Measurements from ENCODE around the gene PDE4B. TPM values are rescaled to one million over a fixed set of nuclear protein-coding genes. Genes with fewer than 3 reads are reported as not detected.

Gene PDE4B
- total and polyA plus RNA-seq, 11 donors, result 1.4 to 71.9 (median 16.2) TPM

GRCh38 chr1:66341446-66342089, 548.9 kb downstream of the PDE4B start:
- 69 to 86% (median 73%) methylated on average over 1 of the region's 1 CpG for WGBS, 4 donors
- Histone ChIP-seq H3K9me3 (no peaks in the 10 kb centered on the region), H3K27ac (peak overlapping the region in 1 of 12 donors; percentile 54), H3K4me1 (peaks cover 6 to 91% (median 19%) of the 10 kb centered on the region in 12 donors), H3K36me3 (no peaks in the 10 kb centered on the region), H3K4me3 (no peak overlapping the region), H3K27me3 (no peaks in the 10 kb centered on the region)
- intact Hi-C loops (cut with DNase I), result no loop called here
- DNase-seq (no peak), ATAC-seq (no peak)
- TF ChIP-seq POLR2A (IDR thresholded peaks at IDR 0.05), result no peak
- TF ChIP-seq, protein P1, sequence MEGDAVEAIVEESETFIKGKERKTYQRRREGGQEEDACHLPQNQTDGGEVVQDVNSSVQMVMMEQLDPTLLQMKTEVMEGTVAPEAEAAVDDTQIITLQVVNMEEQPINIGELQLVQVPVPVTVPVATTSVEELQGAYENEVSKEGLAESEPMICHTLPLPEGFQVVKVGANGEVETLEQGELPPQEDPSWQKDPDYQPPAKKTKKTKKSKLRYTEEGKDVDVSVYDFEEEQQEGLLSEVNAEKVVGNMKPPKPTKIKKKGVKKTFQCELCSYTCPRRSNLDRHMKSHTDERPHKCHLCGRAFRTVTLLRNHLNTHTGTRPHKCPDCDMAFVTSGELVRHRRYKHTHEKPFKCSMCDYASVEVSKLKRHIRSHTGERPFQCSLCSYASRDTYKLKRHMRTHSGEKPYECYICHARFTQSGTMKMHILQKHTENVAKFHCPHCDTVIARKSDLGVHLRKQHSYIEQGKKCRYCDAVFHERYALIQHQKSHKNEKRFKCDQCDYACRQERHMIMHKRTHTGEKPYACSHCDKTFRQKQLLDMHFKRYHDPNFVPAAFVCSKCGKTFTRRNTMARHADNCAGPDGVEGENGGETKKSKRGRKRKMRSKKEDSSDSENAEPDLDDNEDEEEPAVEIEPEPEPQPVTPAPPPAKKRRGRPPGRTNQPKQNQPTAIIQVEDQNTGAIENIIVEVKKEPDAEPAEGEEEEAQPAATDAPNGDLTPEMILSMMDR (IDR thresholded peaks at IDR 0.05), result no peak

DNA sequence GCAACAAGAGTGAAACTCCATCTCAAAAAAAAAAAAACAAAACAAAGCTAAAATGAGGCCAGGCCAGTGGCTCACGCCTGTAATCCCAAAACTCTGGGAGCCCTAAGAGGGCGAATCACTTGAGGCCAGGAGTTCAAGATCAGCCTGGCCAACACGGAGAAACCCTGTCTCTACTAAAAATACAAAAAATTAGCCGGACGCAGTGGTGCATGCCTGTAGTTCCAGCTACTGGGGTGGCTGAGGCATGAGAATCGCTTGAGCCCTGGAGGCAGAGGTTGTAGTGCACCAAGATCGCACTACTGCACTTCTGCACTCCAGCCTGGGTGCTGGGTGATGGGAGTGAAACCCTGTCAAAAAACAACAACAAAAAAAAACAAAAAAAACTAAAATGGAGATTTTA, 550.0 kb downstream of the PDE4B start:
- Histone ChIP-seq H3K36me3 (no peaks in the 10 kb centered on the region), H3K27me3 (no peaks in the 10 kb centered on the region), H3K4me3 (no peak overlapping the region), H3K4me1 (peaks cover 3 to 91% (median 14%) of the 10 kb centered on the region in 12 donors), H3K27ac (no peak overlapping the region), H3K9me3 (no peaks in the 10 kb centered on the region)
- DNase-seq (no peak), ATAC-seq (no peak)
- 88 to 91% (median 89%) methylated on average over 7 of the region's 7 CpGs for WGBS, 4 donors
- intact Hi-C loops (cut with DNase I), result no loop called here
- TF ChIP-seq POLR2A (IDR thresholded peaks at IDR 0.05), result no peak
- TF ChIP-seq, protein P1 (IDR thresholded peaks at IDR 0.05), result no peak

- Histone ChIP-seq H3K27me3 (no peaks in the 10 kb centered on the region), H3K9me3 (no peaks in the 10 kb centered on the region), H3K27ac (peak overlapping the region in 1 of 12 donors; percentile 10), H3K4me3 (no peak overlapping the region), H3K4me1 (peaks cover 0 to 93% (median 16%) of the 10 kb centered on the region in 12 donors), H3K36me3 (no peaks in the 10 kb centered on the region)
- no peak for TF ChIP-seq POLR2A (IDR thresholded peaks at IDR 0.05)
- TF ChIP-seq, protein P1 (IDR thresholded peaks at IDR 0.05), result no peak
- ATAC-seq (no peak), DNase-seq (no peak)
- intact Hi-C loops (cut with DNase I), result no loop called here
- WGBS, 4 donors, result 84 to 95% (median 91%) methylated on average over 1 of the region's 1 CpG
Measured at GRCh38 chr1:66343569-66344325, 551.1 kb downstream of the PDE4B start.

- WGBS, 4 donors, result 97 to 99% (median 98%) methylated on average over 2 of the region's 2 CpGs
- H3K9me3 ChIP-seq, result no peaks in the 10 kb centered on the region
- no peaks in the 10 kb centered on the region for H3K36me3 ChIP-seq
- TF ChIP-seq, protein P1 (IDR thresholded peaks at IDR 0.05), result no peak
- TF ChIP-seq POLR2A (IDR thresholded peaks at IDR 0.05), result no peak
- peaks cover 0 to 94% (median 30%) of the 10 kb centered on the region in 12 donors for H3K4me1 ChIP-seq
- peak overlapping the region in 1 of 12 donors; percentile 28 for H3K27ac ChIP-seq
- DNase-seq, result no peak
- no peak overlapping the region for H3K4me3 ChIP-seq
- no peak for ATAC-seq
- intact Hi-C loops (cut with DNase I), result no loop called here
- no peaks in the 10 kb centered on the region for H3K27me3 ChIP-seq
Measured at GRCh38 chr1:66346057-66346795, 553.5 kb downstream of the PDE4B start.

All from heart left ventricle (tissue), 16 donors.